Endothelial cell of umbilical vein (primary cell): ENCODE data around the gene RNF187.
A peak's percentile ranks its signal among the peaks of the same experiment; 100 is the strongest.

Source experiments
- EZH2 ChIP-seq: IDR thresholded peaks from 2 replicates; pipeline ENCODE4 v1.6.1; 2012; ENCODE audit warnings: borderline replicate concordance, low read depth, mild to moderate bottlenecking, moderate library complexity, low read length, inconsistent platforms; ENCODE audit not compliant: severe bottlenecking
- FOS ChIP-seq: IDR thresholded peaks from 2 replicates; pipeline ENCODE4 v1.6.1; 2011; ENCODE audit warnings: mild to moderate bottlenecking, low read length, moderate library complexity, borderline replicate concordance; ENCODE audit not compliant: insufficient read depth
- GATA2 ChIP-seq: IDR thresholded peaks from 2 replicates; pipeline ENCODE4 v1.7.0; 2011; ENCODE audit warnings: low read depth, mild to moderate bottlenecking, moderate library complexity, mixed read lengths, low read length; ENCODE audit not compliant: insufficient read length, insufficient read depth
- JUN ChIP-seq: IDR thresholded peaks from 2 replicates; pipeline ENCODE4 v1.6.1; 2011; ENCODE audit warnings: borderline replicate concordance, low read depth; ENCODE audit not compliant: insufficient read length, insufficient read depth
- MYC ChIP-seq: IDR thresholded peaks from one replicate; pipeline ENCODE4 v1.6.1; 2011; ENCODE audit warnings: mild to moderate bottlenecking, low read depth, low read length
- POLR2A ChIP-seq: IDR thresholded peaks from 2 replicates; pipeline ENCODE4 v1.6.1; 2012; ENCODE audit warnings: low read depth, mild to moderate bottlenecking, control low read depth, low read length
- POLR2AphosphoS5 ChIP-seq: IDR thresholded peaks from 2 replicates; pipeline ENCODE4 v1.6.1; 2012; ENCODE audit warnings: low read depth, mild to moderate bottlenecking, control low read depth, low read length, moderate library complexity; ENCODE audit not compliant: insufficient read depth
- TF ChIP-seq, protein P1 (sequence below): IDR thresholded peaks from 2 replicates; pipeline ENCODE4 v1.6.1; 2011; ENCODE audit not compliant: insufficient read depth, insufficient read length
- TF ChIP-seq, protein P2 (sequence below), 2 donors: IDR thresholded peaks; 1 replicate in 1 of 2; 2 replicates in 1 of 2; pipeline ENCODE4 v1.5.1; 2011; ENCODE audit warnings: low read length in 2 of 2, mild to moderate bottlenecking in 2 of 2, moderate library complexity in 2 of 2, control low read depth in 1 of 2, inconsistent platforms in 1 of 2, low read depth in 1 of 2; ENCODE audit not compliant: insufficient read depth in 1 of 2; ENCODE audit errors: extremely low read depth in 1 of 2

DNA sequence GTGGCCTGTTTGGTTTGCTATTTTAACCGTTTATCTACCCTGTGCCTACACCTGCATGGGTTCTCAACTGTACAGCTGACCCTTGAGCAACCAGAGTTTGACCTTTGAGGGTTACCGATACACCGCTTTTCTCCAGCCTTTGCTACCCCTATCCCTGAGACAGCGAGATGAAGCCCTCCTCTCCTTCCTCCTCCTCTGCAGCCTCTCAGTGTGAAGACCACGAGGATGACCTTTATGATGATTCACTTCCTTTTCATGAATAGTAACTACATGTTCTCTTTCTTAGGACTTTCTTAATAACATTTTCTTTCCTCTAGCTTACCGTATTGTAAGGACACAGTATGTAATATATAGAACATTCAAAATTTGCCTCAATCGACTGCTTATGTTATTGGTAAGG is 14.5 kb upstream of the RNF187 start:
- TF ChIP-seq POLR2AphosphoS5 (no peak), EZH2 (no peak), POLR2A (no peak), GATA2 (no peak), MYC (no peak), FOS (peak; percentile 70), JUN (peak; percentile 61)
- TF ChIP-seq, protein P1, sequence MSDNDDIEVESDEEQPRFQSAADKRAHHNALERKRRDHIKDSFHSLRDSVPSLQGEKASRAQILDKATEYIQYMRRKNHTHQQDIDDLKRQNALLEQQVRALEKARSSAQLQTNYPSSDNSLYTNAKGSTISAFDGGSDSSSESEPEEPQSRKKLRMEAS, result no peak
- TF ChIP-seq, protein P2, sequence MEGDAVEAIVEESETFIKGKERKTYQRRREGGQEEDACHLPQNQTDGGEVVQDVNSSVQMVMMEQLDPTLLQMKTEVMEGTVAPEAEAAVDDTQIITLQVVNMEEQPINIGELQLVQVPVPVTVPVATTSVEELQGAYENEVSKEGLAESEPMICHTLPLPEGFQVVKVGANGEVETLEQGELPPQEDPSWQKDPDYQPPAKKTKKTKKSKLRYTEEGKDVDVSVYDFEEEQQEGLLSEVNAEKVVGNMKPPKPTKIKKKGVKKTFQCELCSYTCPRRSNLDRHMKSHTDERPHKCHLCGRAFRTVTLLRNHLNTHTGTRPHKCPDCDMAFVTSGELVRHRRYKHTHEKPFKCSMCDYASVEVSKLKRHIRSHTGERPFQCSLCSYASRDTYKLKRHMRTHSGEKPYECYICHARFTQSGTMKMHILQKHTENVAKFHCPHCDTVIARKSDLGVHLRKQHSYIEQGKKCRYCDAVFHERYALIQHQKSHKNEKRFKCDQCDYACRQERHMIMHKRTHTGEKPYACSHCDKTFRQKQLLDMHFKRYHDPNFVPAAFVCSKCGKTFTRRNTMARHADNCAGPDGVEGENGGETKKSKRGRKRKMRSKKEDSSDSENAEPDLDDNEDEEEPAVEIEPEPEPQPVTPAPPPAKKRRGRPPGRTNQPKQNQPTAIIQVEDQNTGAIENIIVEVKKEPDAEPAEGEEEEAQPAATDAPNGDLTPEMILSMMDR (IDR thresholded peaks at IDR 0.05; ENCODE audit: extremely low read depth in 1 of 2, insufficient read depth in 1 of 2, low read depth in 1 of 2, low read length in 2 of 2), result no peak
